Keratinocyte (primary cell): ENCODE measurements around the gene PSG3. TPM values are rescaled to one million over a fixed set of nuclear protein-coding genes. Genes with fewer than 3 reads are reported as not detected.
"Not testable (repeated sequence)": the region's sequence is repeated elsewhere in the genome, so short reads cannot be mapped to it uniquely, and the experiment has no call there.

Experiments used
- DNase-seq: peaks from one replicate; pipeline ENCODE4 v3.0.0-alpha.2; 2011; ENCODE audit warnings: low read depth, missing footprints, low spot score
- FAIRE-seq: peaks from 2 replicates; lab custom pipeline; 2011; peaks lifted over from hg19 to GRCh38; lab: Jason Lieb, UNC
- H2AFZ ChIP-seq: 2 replicates; pipeline ENCODE4 v1.6.0; 2012; ENCODE audit warnings: low read length, control low read depth, inconsistent platforms; ENCODE audit not compliant: control insufficient read depth
- H3K27ac ChIP-seq: 2 replicates; pipeline ENCODE4 v1.5.1; 2011; ENCODE audit warnings: low read length; ENCODE audit not compliant: control insufficient read depth, insufficient read depth
- H3K27me3 ChIP-seq: 3 replicates; pipeline ENCODE4 v1.6.0; 2011; ENCODE audit warnings: low read length; ENCODE audit not compliant: control insufficient read depth, insufficient read depth; ENCODE audit errors: extremely low read depth
- H3K36me3 ChIP-seq, 2 experiments: 2 replicates in 1 of 2; 3 replicates in 1 of 2; pipeline ENCODE4 v1.5.1; 2011; ENCODE audit warnings: low read length in 2 of 2, mild to moderate bottlenecking in 1 of 2; ENCODE audit not compliant: control insufficient read depth in 2 of 2, insufficient read depth in 2 of 2; ENCODE audit errors: extremely low read depth in 1 of 2
- H3K4me1 ChIP-seq: 3 replicates; pipeline ENCODE4 v1.5.1; 2011; ENCODE audit warnings: low read length; ENCODE audit not compliant: control insufficient read depth, insufficient read depth; ENCODE audit errors: extremely low read depth
- H3K4me2 ChIP-seq: 3 replicates; pipeline ENCODE4 v1.6.0; 2011; ENCODE audit warnings: low read depth, low read length; ENCODE audit not compliant: control insufficient read depth, insufficient read depth; ENCODE audit errors: extremely low read depth
- H3K4me3 ChIP-seq, 3 experiments: fragments of 200-600 bp in 1 of 3; sonication (generic) in 1 of 3; 2 replicates in 2 of 3; 3 replicates in 1 of 3; pipeline ENCODE4 v1.5.1; 2011 to 2016; ENCODE audit warnings: low read length in 3 of 3, mild to moderate bottlenecking in 3 of 3, control low read depth in 2 of 3, inconsistent platforms in 1 of 3, low read depth in 1 of 3, mixed read lengths in 1 of 3, mixed run types in 1 of 3, moderate library complexity in 1 of 3; ENCODE audit not compliant: control insufficient read depth in 2 of 3, insufficient read depth in 2 of 3; ENCODE audit errors: extremely low read depth in 1 of 3
- H3K79me2 ChIP-seq: 2 replicates; pipeline ENCODE4 v1.6.0; 2012; ENCODE audit warnings: low read length; ENCODE audit not compliant: control insufficient read depth, insufficient read depth
- H3K9ac ChIP-seq: 3 replicates; pipeline ENCODE4 v1.6.0; 2011; ENCODE audit warnings: low read length; ENCODE audit not compliant: control insufficient read depth, insufficient read depth; ENCODE audit errors: extremely low read depth
- H3K9me1 ChIP-seq: 3 replicates; pipeline ENCODE4 v1.6.0; 2011; ENCODE audit warnings: low read length; ENCODE audit not compliant: control insufficient read depth, insufficient read depth; ENCODE audit errors: extremely low read depth
- H3K9me3 ChIP-seq: 2 replicates; pipeline ENCODE4 v1.5.1; 2012; ENCODE audit warnings: low read depth, low read length; ENCODE audit not compliant: control insufficient read depth
- H4K20me1 ChIP-seq: 3 replicates; pipeline ENCODE4 v1.6.0; 2011; ENCODE audit warnings: low read length; ENCODE audit not compliant: control insufficient read depth, insufficient read depth; ENCODE audit errors: extremely low read depth
- CTCF ChIP-seq, 3 experiments: IDR thresholded peaks in 1 of 3; conservative IDR thresholded peaks in 1 of 3; optimal IDR thresholded peaks in 1 of 3; 2 replicates in 2 of 3; 3 replicates in 1 of 3; pipeline versions ENCODE3 to v1.5.1; 2011; ENCODE audit warnings: low read length in 3 of 3, mild to moderate bottlenecking in 3 of 3, moderate library complexity in 2 of 3, control low read depth in 1 of 3, inconsistent platforms in 1 of 3; ENCODE audit not compliant: insufficient read depth in 2 of 3; ENCODE audit errors: extremely low read depth in 1 of 3
- EZH2 ChIP-seq: IDR thresholded peaks from one replicate; pipeline ENCODE4 v1.6.1; 2012; ENCODE audit warnings: inconsistent platforms, mild to moderate bottlenecking, low read length, moderate library complexity
- dilution Hi-C: fragments of 300-500 bp; cut with MboI; formaldehyde crosslinking; loops from one replicate; pipeline ENCODE4 v1.7.0; 2020; ENCODE audit warnings: low sequenced_read_pairs; ENCODE audit not compliant: extremely low pct_ligation_motif_present
- polyA plus RNA-seq, 5 experiments: library from polyadenylated mRNA; depleted of rRNA in 3 of 5; stranded (reverse) in 3 of 5; stranded (forward) in 1 of 5; unstranded in 1 of 5; fragments of >200 nt; gene quantifications; 1 replicate in 1 of 5; 2 replicates in 3 of 5; 3 replicates in 1 of 5; pipeline versions ENCODE4 v1.2.1 to v1.2.3, GENCODE V29; 2011 to 2012; ENCODE audit warnings: missing spikeins in 2 of 5, low read depth in 1 of 5, low replicate concordance in 1 of 5

The PSG3 gene
- polyA plus RNA-seq, 1 donor (not counting 4 experiments of a cell fraction or from before 2014, with no cell fraction given) = not detected

- H3K27me3 ChIP-seq, H3K9me3 ChIP-seq, H3K79me2 ChIP-seq, dilution Hi-C loops, H3K27ac ChIP-seq, H3K4me3 ChIP-seq, DNase-seq, H2AFZ ChIP-seq, H3K36me3 ChIP-seq, H3K4me2 ChIP-seq, H3K9ac ChIP-seq, H3K4me1 ChIP-seq, FAIRE-seq, H4K20me1 ChIP-seq, H3K9me1 ChIP-seq: not testable (repeated sequence)
- peak in 1 of 3 experiments; percentile 17 for TF ChIP-seq CTCF (optimal IDR thresholded peaks at IDR 0.05 in 1 of 3, IDR thresholded peaks at IDR 0.05 in 1 of 3, conservative IDR thresholded peaks at IDR 0.05 in 1 of 3; ENCODE audit: extremely low read depth in 1 of 3, insufficient read depth in 2 of 3, low read length in 3 of 3)
Measured at GRCh38 chr19:42767319-42767718, 27.0 kb upstream of the PSG3 start.

- FAIRE-seq, H3K4me3 ChIP-seq, dilution Hi-C loops, DNase-seq, H3K36me3 ChIP-seq, H3K4me2 ChIP-seq, H2AFZ ChIP-seq, H3K79me2 ChIP-seq, H3K4me1 ChIP-seq, H4K20me1 ChIP-seq, H3K27ac ChIP-seq, H3K9me3 ChIP-seq, H3K27me3 ChIP-seq, H3K9ac ChIP-seq, H3K9me1 ChIP-seq: not testable (repeated sequence)
Measured at GRCh38 chr19:42766871-42767270, 26.6 kb upstream of the PSG3 start.

GRCh38 chr19:42764836-42765235 is 24.6 kb upstream of the PSG3 start:
- Histone ChIP-seq H3K27ac (no peak overlapping the region), H3K9me3 (no peaks in the 10 kb centered on the region), H3K9me1 (no peaks in the 10 kb centered on the region), H3K4me2 (no peak overlapping the region), H2AFZ (no peak overlapping the region), H3K4me3 (no peak overlapping the region), H4K20me1 (no peaks in the 10 kb centered on the region), H3K79me2 (no peaks in the 10 kb centered on the region), H3K4me1 (peaks cover 17% of the 10 kb centered on the region), H3K36me3 (no peaks in the 10 kb centered on the region), H3K9ac (no peak overlapping the region), H3K27me3 (no peaks in the 10 kb centered on the region)
- dilution Hi-C loops = no loop called here
- no peak for TF ChIP-seq CTCF (optimal IDR thresholded peaks at IDR 0.05 in 1 of 3, IDR thresholded peaks at IDR 0.05 in 1 of 3, conservative IDR thresholded peaks at IDR 0.05 in 1 of 3; ENCODE audit: extremely low read depth in 1 of 3, insufficient read depth in 2 of 3, low read length in 3 of 3)
- TF ChIP-seq EZH2 = no peak
- DNase-seq (no peak), FAIRE-seq (no peak)
